ENCODE data around the gene SORCS2. TPM values are rescaled to one million over a fixed set of nuclear protein-coding genes. Genes with fewer than 3 reads are reported as not detected.

Gene SORCS2
- total and polyA plus RNA-seq, 2 donors (not counting 1 experiment from before 2014, with no cell fraction given): not detected

DNA sequence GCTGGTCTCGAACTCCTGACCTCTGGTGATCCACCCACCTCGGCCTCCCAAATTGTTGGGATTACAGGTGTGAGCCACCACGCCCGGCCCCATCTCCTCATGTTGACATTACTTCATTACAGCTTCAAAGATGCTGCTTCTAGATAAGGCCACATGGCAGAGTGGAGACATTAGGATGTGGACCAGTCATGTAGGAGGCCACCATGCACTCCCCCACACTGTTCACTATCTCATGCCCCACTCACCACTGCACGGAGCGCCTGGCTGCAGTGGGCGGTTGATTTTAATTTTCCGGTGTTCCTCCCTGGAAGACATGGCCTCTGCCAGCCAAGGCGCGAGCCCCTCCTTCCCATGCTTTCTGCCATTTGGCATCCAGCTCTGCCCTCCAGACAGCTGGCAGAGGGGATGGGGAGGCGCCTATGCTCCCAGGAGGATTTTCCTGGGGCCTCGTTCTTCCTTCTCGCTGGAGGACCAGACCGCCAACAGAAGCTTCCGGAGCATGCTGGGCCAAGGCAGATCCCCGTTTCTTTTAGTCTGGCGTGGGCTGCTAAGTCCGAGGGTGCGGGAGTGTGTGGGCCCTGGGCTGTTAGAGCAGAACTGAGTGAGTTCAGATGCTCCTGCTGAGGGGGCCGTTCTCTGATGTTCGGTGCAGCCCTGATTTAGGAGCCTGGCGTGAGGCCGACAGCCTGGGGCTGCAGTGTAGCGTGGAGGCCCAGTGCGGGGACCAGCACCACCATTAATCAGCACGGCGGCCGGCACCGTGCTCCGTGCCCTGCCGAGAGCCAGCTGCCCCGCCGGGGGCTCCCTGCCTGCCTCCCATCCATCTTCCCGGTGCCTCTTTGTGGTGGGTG is 93.1 kb downstream of the SORCS2 start:
- ATAC-seq (ENCODE audit: low read depth) (no peak), DNase-seq (no peak)
- H3K4me3 ChIP-seq (ENCODE audit: control extremely low read depth in 1 of 5, extremely low read depth in 1 of 5, insufficient read depth in 1 of 5, low read depth in 2 of 5, low read length in 4 of 5): no peak overlapping the region
- no peak overlapping the region for H3K9ac ChIP-seq (ENCODE audit: low read length)
- Mint-ChIP-seq H3K9me3 (ENCODE audit: insufficient read depth) (no peaks in the 10 kb centered on the region), H3K4me1 (no peaks in the 10 kb centered on the region), H3K4me3 (no peak overlapping the region), H3K27ac (no peak overlapping the region), H3K27me3 (peaks cover 3% of the 10 kb centered on the region)
- TF ChIP-seq EZH2 (IDR thresholded peaks at IDR 0.05; ENCODE audit: borderline replicate concordance, insufficient read depth, low read depth, low read length, poor library complexity, severe bottlenecking): no peak
- TF ChIP-seq, protein P1, sequence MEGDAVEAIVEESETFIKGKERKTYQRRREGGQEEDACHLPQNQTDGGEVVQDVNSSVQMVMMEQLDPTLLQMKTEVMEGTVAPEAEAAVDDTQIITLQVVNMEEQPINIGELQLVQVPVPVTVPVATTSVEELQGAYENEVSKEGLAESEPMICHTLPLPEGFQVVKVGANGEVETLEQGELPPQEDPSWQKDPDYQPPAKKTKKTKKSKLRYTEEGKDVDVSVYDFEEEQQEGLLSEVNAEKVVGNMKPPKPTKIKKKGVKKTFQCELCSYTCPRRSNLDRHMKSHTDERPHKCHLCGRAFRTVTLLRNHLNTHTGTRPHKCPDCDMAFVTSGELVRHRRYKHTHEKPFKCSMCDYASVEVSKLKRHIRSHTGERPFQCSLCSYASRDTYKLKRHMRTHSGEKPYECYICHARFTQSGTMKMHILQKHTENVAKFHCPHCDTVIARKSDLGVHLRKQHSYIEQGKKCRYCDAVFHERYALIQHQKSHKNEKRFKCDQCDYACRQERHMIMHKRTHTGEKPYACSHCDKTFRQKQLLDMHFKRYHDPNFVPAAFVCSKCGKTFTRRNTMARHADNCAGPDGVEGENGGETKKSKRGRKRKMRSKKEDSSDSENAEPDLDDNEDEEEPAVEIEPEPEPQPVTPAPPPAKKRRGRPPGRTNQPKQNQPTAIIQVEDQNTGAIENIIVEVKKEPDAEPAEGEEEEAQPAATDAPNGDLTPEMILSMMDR (IDR thresholded peaks at IDR 0.05): no peak
- no peaks in the 10 kb centered on the region for H3K79me2 ChIP-seq (ENCODE audit: control insufficient read depth, insufficient read depth, low read length)
- H3K9me3 ChIP-seq (ENCODE audit: control extremely low read depth in 1 of 3, control insufficient read depth in 2 of 3, insufficient read depth in 1 of 3, low read length in 2 of 3): peaks cover 0 to 13% (median 0%) of the 10 kb centered on the region in 3 donors
- WGBS (ENCODE audit: insufficient coverage): 83% methylated on average over 24 of the region's 34 CpGs
- CTCF ChIA-PET: no interaction called here
- H3K4me2 ChIP-seq (replicated peaks; ENCODE audit: low read depth, low read length, poor library complexity, severe bottlenecking): no peak overlapping the region
- no peaks in the 10 kb centered on the region for H4K20me1 ChIP-seq (ENCODE audit: control insufficient read depth, insufficient read depth, low read length, poor library complexity, severe bottlenecking)
- H3K36me3 ChIP-seq (replicated peaks in 1 of 2; ENCODE audit: control extremely low read depth in 1 of 2, control insufficient read depth in 1 of 2, extremely low read depth in 1 of 2, insufficient read depth in 2 of 2, low read length in 1 of 2): no peaks in the 10 kb centered on the region
- no peaks in the 10 kb centered on the region for H3K4me1 ChIP-seq (ENCODE audit: control insufficient read depth in 2 of 2, insufficient read depth in 2 of 2, low read length in 2 of 2)
- POLR2A ChIA-PET: no interaction called here
- H3K27ac ChIP-seq (ENCODE audit: low read length in 2 of 2): no peak overlapping the region
- no peaks in the 10 kb centered on the region for H3K27me3 ChIP-seq (replicated peaks in 1 of 4; ENCODE audit: control extremely low read depth in 1 of 4, control insufficient read depth in 3 of 4, insufficient read depth in 4 of 4, low read length in 3 of 4)
- intact Hi-C loops (cut with micrococcal nuclease): no loop called here
- no peak overlapping the region for H2AFZ ChIP-seq (ENCODE audit: insufficient read depth, low read depth, low read length, poor library complexity, severe bottlenecking)

DNA sequence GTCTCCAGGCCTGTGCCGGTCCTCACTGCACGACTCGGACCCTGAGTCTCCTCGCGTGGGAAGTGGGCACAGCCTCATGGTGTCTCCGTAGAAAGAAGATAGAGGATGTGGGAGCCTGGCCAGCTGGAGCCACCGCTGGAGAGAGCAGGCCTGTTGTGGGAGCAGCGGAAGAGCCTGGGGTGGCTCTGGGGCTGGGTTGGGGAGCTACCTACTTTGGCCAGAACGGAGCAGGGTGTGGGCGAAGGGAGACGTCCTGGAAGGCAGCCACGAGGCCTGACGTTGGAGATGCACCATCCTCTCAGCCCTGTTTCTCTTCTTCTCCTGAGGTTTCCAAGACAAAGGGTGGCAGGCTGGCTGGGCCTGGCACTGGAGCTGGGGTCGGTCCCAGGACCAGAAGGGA is 93.8 kb downstream of the SORCS2 start:
- Mint-ChIP-seq H3K4me1 (no peaks in the 10 kb centered on the region), H3K9me3 (ENCODE audit: insufficient read depth) (no peaks in the 10 kb centered on the region), H3K27ac (no peak overlapping the region), H3K27me3 (peaks cover 3% of the 10 kb centered on the region), H3K4me3 (no peak overlapping the region)
- intact Hi-C loops (cut with micrococcal nuclease): no loop called here
- Histone ChIP-seq H3K79me2 (ENCODE audit: control insufficient read depth, insufficient read depth, low read length) (no peaks in the 10 kb centered on the region), H3K4me2 (replicated peaks; ENCODE audit: low read depth, low read length, poor library complexity, severe bottlenecking) (no peak overlapping the region), H3K4me3 (ENCODE audit: control extremely low read depth in 1 of 5, extremely low read depth in 1 of 5, insufficient read depth in 1 of 5, low read depth in 2 of 5, low read length in 4 of 5) (no peak overlapping the region), H2AFZ (ENCODE audit: insufficient read depth, low read depth, low read length, poor library complexity, severe bottlenecking) (no peak overlapping the region), H3K36me3 (replicated peaks in 1 of 2; ENCODE audit: control extremely low read depth in 1 of 2, control insufficient read depth in 1 of 2, extremely low read depth in 1 of 2, insufficient read depth in 2 of 2, low read length in 1 of 2) (no peaks in the 10 kb centered on the region), H3K27ac (ENCODE audit: low read length in 2 of 2) (no peak overlapping the region), H4K20me1 (ENCODE audit: control insufficient read depth, insufficient read depth, low read length, poor library complexity, severe bottlenecking) (no peaks in the 10 kb centered on the region), H3K4me1 (ENCODE audit: control insufficient read depth in 2 of 2, insufficient read depth in 2 of 2, low read length in 2 of 2) (no peaks in the 10 kb centered on the region), H3K9me3 (ENCODE audit: control extremely low read depth in 1 of 3, control insufficient read depth in 2 of 3, insufficient read depth in 1 of 3, low read length in 2 of 3) (peaks cover 0 to 13% (median 0%) of the 10 kb centered on the region in 3 donors), H3K27me3 (replicated peaks in 1 of 4; ENCODE audit: control extremely low read depth in 1 of 4, control insufficient read depth in 3 of 4, insufficient read depth in 4 of 4, low read length in 3 of 4) (no peaks in the 10 kb centered on the region), H3K9ac (ENCODE audit: low read length) (no peak overlapping the region)
- TF ChIP-seq EZH2 (IDR thresholded peaks at IDR 0.05; ENCODE audit: borderline replicate concordance, insufficient read depth, low read depth, low read length, poor library complexity, severe bottlenecking): no peak
- TF ChIP-seq, protein P1 (IDR thresholded peaks at IDR 0.05): no peak
- POLR2A ChIA-PET: no interaction called here
- ATAC-seq (ENCODE audit: low read depth) (no peak), DNase-seq (no peak)
- WGBS (ENCODE audit: insufficient coverage): 80% methylated on average over 14 of the region's 14 CpGs
- CTCF ChIA-PET: no interaction called here
